H1 (cell line): Measurements from ENCODE around the gene PRPF6. TPM values are rescaled to one million over a fixed set of nuclear protein-coding genes. Genes with fewer than 3 reads are reported as not detected.

Source experiments
- SUZ12 ChIP-seq: fragments of 200-600 bp; sonication (generic); IDR thresholded peaks from 2 replicates; pipeline ENCODE4 v1.6.1; 2012; ENCODE audit warnings: mild to moderate bottlenecking, inconsistent platforms, low read length, moderate library complexity, mixed read lengths
- polyA plus RNA-seq, 7 experiments: library from polyadenylated mRNA; depleted of rRNA in 3 of 7; stranded (reverse) in 5 of 7; unstranded in 2 of 7; fragments of >200 nt in 5 of 7; fragments of 200-250 nt in 2 of 7; gene quantifications; 1 replicate in 5 of 7; 2 replicates in 1 of 7; 4 replicates in 1 of 7; pipeline versions ENCODE4 v1.2.1 to v1.2.3, GENCODE V29; 2011 to 2013; ENCODE audit warnings: missing spikeins in 2 of 7, mixed read lengths in 2 of 7
- total RNA-seq: library from RNA; stranded (reverse); fragmentation: NEBNext Ultra II Directional; extraction: Animal tissue kit (Norgen Biotek cat#: 25700); gene quantifications from 2 replicates; pipeline ENCODE4 v1.2.1, GENCODE V29; 2021

PRPF6 gene
- total and polyA plus RNA-seq, 2 of the 8 experiments (the other 6 are each of a cell fraction or from before 2014, with no cell fraction given): 27.9 to 76.9 TPM

GRCh38 chr20:63963348-63963741, 17.6 kb upstream of the PRPF6 start (continued):
- no peak for TF ChIP-seq SUZ12
